Heart left ventricle (tissue), 16 donors: ENCODE results near the gene RAD51B. TPM values are rescaled to one million over a fixed set of nuclear protein-coding genes. Genes with fewer than 3 reads are reported as not detected.

ENCODE experiments used
- ATAC-seq, 4 donors: fragments of 200-7000 bp; cut with Tn5 transposase; one replicate each; pipeline ENCODE4 v1.9.1; 2020 to 2022; ENCODE audit warnings: moderate library complexity in 4 of 4, mild to moderate bottlenecking in 3 of 4, moderate number of reproducible peaks in 1 of 4
- DNase-seq, 5 donors: peaks; one replicate each; pipeline ENCODE4 v3.0.0-alpha.2; 2020
- H3K27ac ChIP-seq, 12 donors: fragments of 200-600 bp; sonication (generic) in 4 of 12; one replicate each; pipeline versions ENCODE4 v1.5.0 to v1.8.0; 2016 to 2022; ENCODE audit warnings: mild to moderate bottlenecking in 2 of 12
- H3K27me3 ChIP-seq, 9 donors: fragments of 200-600 bp; sonication (generic) in 2 of 9; one replicate each; pipeline versions ENCODE4 v1.5.1 to v1.8.0; 2016 to 2022; ENCODE audit warnings: mild to moderate bottlenecking in 3 of 9
- H3K36me3 ChIP-seq, 9 donors: fragments of 200-600 bp; sonication (generic) in 2 of 9; one replicate each; pipeline versions ENCODE4 v1.5.0 to v1.8.0; 2018 to 2022; ENCODE audit warnings: mild to moderate bottlenecking in 2 of 9
- H3K4me1 ChIP-seq, 12 donors: fragments of 200-600 bp; sonication (generic) in 4 of 12; one replicate each; pipeline versions ENCODE4 v1.5.0 to v1.8.0; 2016 to 2022; ENCODE audit warnings: mild to moderate bottlenecking in 3 of 12
- H3K4me3 ChIP-seq, 12 donors: fragments of 200-600 bp; sonication (generic) in 4 of 12; one replicate each; pipeline versions ENCODE4 v1.5.0 to v1.8.0; 2017 to 2022; ENCODE audit warnings: mild to moderate bottlenecking in 9 of 12, moderate library complexity in 4 of 12
- H3K9me3 ChIP-seq, 12 donors: fragments of 200-600 bp; sonication (generic) in 4 of 12; one replicate each; pipeline versions ENCODE4 v1.5.0 to v1.8.0; 2016 to 2022; ENCODE audit warnings: mild to moderate bottlenecking in 1 of 12
- CTCF ChIP-seq, 12 donors: fragments of 200-600 bp; sonication (generic) in 4 of 12; IDR thresholded peaks; one replicate each; pipeline versions ENCODE4 v1.5.0 to v1.8.0; 2018 to 2022; ENCODE audit warnings: antibody characterized with exemption in 12 of 12, mild to moderate bottlenecking in 5 of 12
- POLR2A ChIP-seq, 2 donors: fragments of 450-650 bp; IDR thresholded peaks; one replicate each; pipeline ENCODE4 v1.6.1; 2017; ENCODE audit warnings: antibody characterized with exemption in 2 of 2, mild to moderate bottlenecking in 2 of 2, moderate library complexity in 2 of 2
- WGBS, 4 donors: extraction: QIAGEN DNeasy Blood & Tissue Kit in 2 of 4; methylation state at CpG; one replicate each; pipeline versions ENCODE4 v1.1.5 to v1.1.7; 2013 to 2018; 5-methylcytosine and 5-hydroxymethylcytosine counted together
- intact Hi-C, 10 donors: fragments of 100-400 bp; cut with DNase I; formaldehyde crosslinking; loops; one replicate each; pipeline versions ENCODE4 v1.11.1 to v1.14.2; 2022
- polyA plus RNA-seq, 2 donors: library from polyadenylated mRNA; stranded (reverse); fragments of 200-250 nt; gene quantifications; one replicate each; pipeline ENCODE4 v1.2.3, GENCODE V29; 2013
- total RNA-seq, 9 donors: library from RNA; depleted of rRNA in 2 of 9; stranded (reverse); fragments of >200 nt in 2 of 9; fragmentation: NEBNext Ultra II Directional in 3 of 9; extraction: Animal tissue kit (Norgen Biotek cat#: 25700) in 3 of 9; gene quantifications; one replicate each; pipeline versions ENCODE4 v1.1.0 to v1.2.4, GENCODE V29; 2016 to 2023
- donor health status: ischemic (EF 13 %, LVEDD 7.1; RV severe dilation, severe dysfunction).
- donor health status: healthy with polysubstance abuse.
- donor health status: DM: no; HTN: yes; CAD: no.
- donor health status: DM: no; HTN: no; CAD: no.
- donor health status: ischemic (EF 25% LVEDD 6.9; RV normal size, moderate dysfunction).
- donor health status: ischemic (EF 25% LVEDD 5.7; RV mildly dilated, moderate dysfunction).
- donor health status: healthy.
- donor health status: DM: yes; HTN: yes; CAD: no.
- donor health status: ischemic (EF 35%, LVEDD 5.7; RV mildly dilated, moderate dysfunction).
- donor health status: nonischemic (EF 11% LVEDD 7.7; RV severe dilation, severe dysfunction).
- donor health status: DM: yes; HTN: yes; CAD: no.
- donor health status: PGD.
- donor health status: ischemic (EF 29% LVEDD 5.4; RV normal size, mild dysfunction).
- donor health status: nonischemic (EF 23%, LVEDD 6.1; RV moderate dilation, normal function).

The RAD51B gene
- total and polyA plus RNA-seq, 11 donors, result 1.3 to 11.3 (median 3.2) TPM

- ATAC-seq (no peak), DNase-seq (no peak)
- Histone ChIP-seq H3K4me3 (no peak overlapping the region), H3K27ac (peak overlapping the region in 1 of 12 donors; percentile 80), H3K36me3 (no peaks in the 10 kb centered on the region), H3K4me1 (peaks cover 0 to 8% (median 4%) of the 10 kb centered on the region in 12 donors), H3K27me3 (no peaks in the 10 kb centered on the region), H3K9me3 (no peaks in the 10 kb centered on the region)
- TF ChIP-seq POLR2A (IDR thresholded peaks at IDR 0.05) (no peak), CTCF (IDR thresholded peaks at IDR 0.05) (no peak)
- 78 to 95% (median 86%) methylated on average over 3 of the region's 3 CpGs for WGBS, 4 donors
- intact Hi-C loops, result no loop called here
Measured at GRCh38 chr14:68193970-68194681, 374.5 kb downstream of the RAD51B start.

GRCh38 chr14:68195126-68195525, 375.5 kb downstream of the RAD51B start:
- TF ChIP-seq POLR2A (IDR thresholded peaks at IDR 0.05) (no peak), CTCF (IDR thresholded peaks at IDR 0.05) (no peak)
- peaks cover 0 to 18% (median 12%) of the 10 kb centered on the region in 12 donors for H3K4me1 ChIP-seq
- 81 to 85% (median 81%) methylated on average over 1 of the region's 1 CpG for WGBS, 4 donors
- no peaks in the 10 kb centered on the region for H3K27me3 ChIP-seq
- DNase-seq (no peak), ATAC-seq (no peak)
- H3K36me3 ChIP-seq, result no peaks in the 10 kb centered on the region
- H3K9me3 ChIP-seq, result no peaks in the 10 kb centered on the region
- no peak overlapping the region for H3K4me3 ChIP-seq
- peak overlapping the region in 1 of 12 donors; percentile 80 for H3K27ac ChIP-seq
- intact Hi-C loops, result loop anchor here in 2 of 10 donors (5.0 kb wide), 2 partner anchors 38 to 53 kb away; no protein-coding TSS in a partner anchor

- DNase-seq, result no peak
- Histone ChIP-seq H3K27me3 (no peaks in the 10 kb centered on the region), H3K4me3 (peak overlapping the region in 1 of 12 donors; percentile 3), H3K36me3 (no peaks in the 10 kb centered on the region), H3K9me3 (no peaks in the 10 kb centered on the region), H3K4me1 (peaks cover 0 to 31% (median 14%) of the 10 kb centered on the region in 12 donors), H3K27ac (peak overlapping the region; percentile 48 to 80 (median 64))
- ATAC-seq, result peak; percentile 47 to 69 (median 55)
- 69 to 77% (median 73%) methylated on average over 3 of the region's 3 CpGs for WGBS, 4 donors
- intact Hi-C loops, result loop anchor here in 2 of 10 donors (5.0 kb wide), 2 partner anchors 42 to 57 kb away; no protein-coding TSS in a partner anchor
- TF ChIP-seq CTCF (IDR thresholded peaks at IDR 0.05) (no peak), POLR2A (IDR thresholded peaks at IDR 0.05) (no peak)
Measured at GRCh38 chr14:68198713-68199495, 379.3 kb downstream of the RAD51B start.
